ENCODE measurements around the gene LDB1.
A peak's percentile ranks its signal among the peaks of the same experiment; 100 is the strongest.

The LDB1 gene

DNA sequence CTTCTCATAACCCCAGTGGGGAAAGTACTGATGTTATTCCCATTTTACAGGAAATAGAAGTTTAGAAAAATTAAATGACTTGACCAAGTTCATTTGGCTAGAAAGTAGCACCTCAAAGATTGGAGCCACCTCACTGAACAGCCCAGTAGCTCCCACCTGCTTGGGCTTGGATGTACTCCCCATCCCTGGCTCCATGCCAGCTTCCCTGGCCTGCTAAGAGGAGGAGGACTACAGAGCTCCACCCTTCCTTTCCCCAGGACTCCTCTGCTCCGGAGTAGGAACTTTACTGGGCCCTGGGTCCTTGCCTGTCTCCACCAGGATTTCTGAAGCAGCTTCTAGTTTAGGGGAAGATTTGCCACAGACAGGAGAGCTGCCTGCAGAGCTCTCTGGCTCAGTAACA is 52.0 kb downstream of the LDB1 start:
- TF ChIP-seq NFIC (IDR thresholded peaks at IDR 0.05): peak; percentile 80
- TF ChIP-seq USF1 (IDR thresholded peaks at IDR 0.05): no peak

GRCh38 chr10:102067091-102067916 is 52.9 kb downstream of the LDB1 start:
- TF ChIP-seq FOXM1 (IDR thresholded peaks at IDR 0.05; ENCODE audit: borderline replicate concordance, low read depth): no peak
- TF ChIP-seq TAF1 (IDR thresholded peaks at IDR 0.05; ENCODE audit: low read depth): no peak
- TF ChIP-seq YY1 (IDR thresholded peaks at IDR 0.05; ENCODE audit: low read depth): no peak
- TF ChIP-seq EP300 (IDR thresholded peaks at IDR 0.05; ENCODE audit: borderline replicate concordance): no peak
- no peak for TF ChIP-seq USF1 (IDR thresholded peaks at IDR 0.05)
- TF ChIP-seq CEBPB (IDR thresholded peaks at IDR 0.05): no peak
- no peak for TF ChIP-seq TEAD4 (IDR thresholded peaks at IDR 0.05)
- TF ChIP-seq MAX (IDR thresholded peaks at IDR 0.05): no peak
- TF ChIP-seq TCF12 (IDR thresholded peaks at IDR 0.05; ENCODE audit: low read depth): no peak
- no peak for TF ChIP-seq RAD21 (IDR thresholded peaks at IDR 0.05; ENCODE audit: low read depth)
- no peak for TF ChIP-seq NFIC (IDR thresholded peaks at IDR 0.05)

DNA sequence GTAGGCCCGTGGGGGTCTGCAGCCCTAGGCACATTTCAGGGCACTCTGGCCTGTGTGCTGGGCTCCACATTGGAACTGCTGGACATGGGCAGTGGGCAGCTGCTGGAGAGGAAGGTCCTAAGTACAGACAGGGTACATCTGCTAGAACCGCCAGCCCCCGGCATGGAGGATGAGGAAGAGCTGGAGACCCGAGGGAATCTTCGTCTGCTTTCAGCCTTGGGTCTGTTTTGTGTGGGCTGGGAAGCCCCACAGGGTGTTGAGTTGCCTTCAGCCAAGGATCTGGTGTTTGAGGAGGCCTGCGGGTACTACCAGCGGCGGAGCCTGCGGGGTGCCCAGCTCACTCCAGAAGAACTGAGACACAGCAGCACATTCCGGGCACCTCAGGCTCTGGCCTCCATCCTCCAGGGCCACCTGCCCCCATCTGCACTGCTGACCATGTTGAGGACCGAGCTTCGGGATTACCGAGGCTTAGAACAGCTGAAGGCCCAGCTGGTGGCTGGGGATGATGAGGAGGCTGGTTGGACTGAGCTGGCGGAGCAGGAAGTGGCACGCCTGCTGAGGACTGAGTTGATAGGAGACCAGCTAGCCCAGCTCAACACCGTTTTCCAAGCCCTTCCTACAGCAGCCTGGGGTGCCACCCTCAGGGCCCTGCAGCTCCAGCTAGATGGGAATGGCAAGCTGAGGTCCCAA is 53.6 kb downstream of the LDB1 start:
- no peak for TF ChIP-seq USF1 (IDR thresholded peaks at IDR 0.05)
- TF ChIP-seq FOXM1 (IDR thresholded peaks at IDR 0.05; ENCODE audit: borderline replicate concordance, low read depth): no peak
- no peak for TF ChIP-seq TCF12 (IDR thresholded peaks at IDR 0.05; ENCODE audit: low read depth)
- TF ChIP-seq RAD21 (IDR thresholded peaks at IDR 0.05; ENCODE audit: low read depth): no peak
- TF ChIP-seq YY1 (IDR thresholded peaks at IDR 0.05; ENCODE audit: low read depth): no peak
- no peak for TF ChIP-seq EGR1 (IDR thresholded peaks at IDR 0.05)
- TF ChIP-seq NFIC (IDR thresholded peaks at IDR 0.05): no peak
- TF ChIP-seq TAF1 (IDR thresholded peaks at IDR 0.05; ENCODE audit: low read depth): no peak
- no peak for TF ChIP-seq EP300 (IDR thresholded peaks at IDR 0.05; ENCODE audit: borderline replicate concordance)
- no peak for TF ChIP-seq REST (IDR thresholded peaks at IDR 0.05; ENCODE audit: low read depth)

DNA sequence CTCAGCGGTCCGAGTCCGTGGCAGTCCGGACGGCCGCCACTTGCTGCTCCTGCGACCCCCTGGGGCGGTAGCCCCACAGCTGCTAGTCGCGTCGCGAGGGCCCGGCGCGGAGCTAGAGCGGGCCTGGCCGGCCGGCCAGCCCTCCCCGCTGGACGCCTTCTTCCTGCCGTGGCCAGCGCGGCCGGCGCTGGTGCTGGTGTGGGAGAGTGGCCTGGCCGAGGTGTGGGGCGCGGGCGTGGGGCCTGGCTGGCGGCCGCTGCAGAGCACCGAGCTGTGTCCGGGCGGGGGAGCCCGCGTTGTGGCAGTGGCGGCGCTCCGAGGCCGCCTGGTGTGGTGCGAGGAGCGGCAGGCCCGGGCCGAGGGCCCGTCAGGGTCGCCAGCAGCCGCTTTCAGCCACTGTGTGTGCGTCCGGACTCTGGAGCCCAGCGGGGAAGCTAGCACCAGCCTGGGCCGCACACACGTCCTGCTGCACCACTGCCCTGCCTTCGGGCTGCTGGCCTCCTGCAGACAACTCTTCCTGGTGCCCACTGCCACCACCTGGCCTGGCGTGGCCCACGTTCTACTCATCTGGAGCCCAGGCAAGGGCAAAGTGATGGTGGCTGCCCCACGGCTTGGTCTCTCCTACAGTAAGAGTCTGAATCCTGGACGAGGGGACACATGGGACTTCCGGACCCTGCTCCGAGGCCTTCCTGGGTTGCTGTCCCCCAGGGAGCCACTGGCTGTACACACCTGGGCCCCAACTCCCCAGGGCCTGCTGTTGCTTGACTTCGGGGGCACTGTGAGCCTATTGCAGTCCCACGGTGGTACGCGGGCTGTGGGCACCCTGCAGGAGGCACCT is 54.4 kb downstream of the LDB1 start:
- TF ChIP-seq TCF12 (IDR thresholded peaks at IDR 0.05; ENCODE audit: low read depth) (peak; percentile 8; the same call in 1 of the 2 replicates), MAX (IDR thresholded peaks at IDR 0.05) (no peak; the same call in 1 of the 2 replicates), TAF1 (IDR thresholded peaks at IDR 0.05; ENCODE audit: low read depth) (0 out of 2 replicates have a peak, but pooled peaks have one; percentile 3), REST (IDR thresholded peaks at IDR 0.05; ENCODE audit: low read depth) (peak; percentile 23; the same call in 1 of the 2 replicates), ZBTB7A (IDR thresholded peaks at IDR 0.05; ENCODE audit: low read depth) (no peak), NFIC (IDR thresholded peaks at IDR 0.05) (no peak), TEAD4 (IDR thresholded peaks at IDR 0.05) (0 out of 2 replicates have a peak, but pooled peaks have one; percentile 1), RAD21 (IDR thresholded peaks at IDR 0.05; ENCODE audit: low read depth) (peak; percentile 2; the same call in 1 of the 2 replicates)

All from Ishikawa (cell line).